ENCODE data around the gene PPP4R3A. TPM values are rescaled to one million over a fixed set of nuclear protein-coding genes. Genes with fewer than 3 reads are reported as not detected.

PPP4R3A gene
- total and polyA plus RNA-seq, 2 of the 4 experiments (the other 2 are of a cell fraction): 28.2 to 28.9 TPM

DNA sequence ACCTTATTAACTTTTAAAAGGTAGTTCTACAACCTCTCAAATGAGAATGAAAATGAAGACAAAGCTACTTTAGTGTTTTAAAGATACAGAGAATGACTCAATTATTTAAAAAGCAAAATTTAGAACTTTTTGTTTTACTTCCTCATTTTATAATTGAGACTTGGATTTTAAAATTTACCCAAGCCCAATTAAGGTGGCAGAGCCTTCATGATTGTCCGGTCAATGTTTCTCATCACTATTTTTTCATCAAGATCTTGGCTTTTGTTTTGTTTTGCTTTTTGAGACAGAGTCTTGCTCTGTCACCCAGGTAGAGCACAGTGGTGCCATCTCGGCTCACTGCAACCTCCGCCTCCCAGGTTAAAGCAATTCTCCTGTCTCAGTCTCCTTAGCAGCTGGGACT lies 32.7 kb downstream of the PPP4R3A start:
- DNase-seq: no peak
- Histone ChIP-seq H3K36me3 (ENCODE audit: control insufficient read depth, insufficient read depth, low read length) (peaks cover 50% of the 10 kb centered on the region), H3K9ac (ENCODE audit: low read depth, low read length) (no peak overlapping the region), H4K91ac (ENCODE audit: insufficient read depth, low read depth, low read length) (no peak overlapping the region), H4K5ac (ENCODE audit: low read depth, low read length) (no peak overlapping the region), H3K79me1 (ENCODE audit: low read depth in 1 of 2, low read length in 2 of 2) (peaks cover 35 to 48% of the 10 kb centered on the region in 2 experiments), H3K4me3 (ENCODE audit: insufficient read depth, low read depth, low read length) (no peak overlapping the region), H3K9me1 (ENCODE audit: insufficient read depth, low read length) (peaks cover 3% of the 10 kb centered on the region; the same call in 1 of the 2 replicates), H4K8ac (ENCODE audit: low read depth in 2 of 2, low read length in 2 of 2) (peak overlapping the region in 1 of 2 experiments; percentile 6; a peak in 1 of 4 replicates), H3K4me1 (ENCODE audit: control insufficient read depth, insufficient read depth, low read length) (peaks cover 4% of the 10 kb centered on the region), H2AK9ac (replicated peaks; ENCODE audit: low read depth, low read length, poor library complexity) (no peak overlapping the region), H2BK120ac (ENCODE audit: low read depth, low read length) (no peak overlapping the region), H2AK5ac (ENCODE audit: low read depth, low read length) (no peak overlapping the region), H3K4ac (ENCODE audit: low read depth, low read length) (no peak overlapping the region), H3K4me2 (ENCODE audit: low read depth, low read length) (no peak overlapping the region), H3K9me3 (ENCODE audit: control insufficient read depth, insufficient read depth, low read length) (no peaks in the 10 kb centered on the region), H2BK20ac (ENCODE audit: low read depth, low read length) (no peak overlapping the region), H2BK5ac (ENCODE audit: low read depth, low read length, poor library complexity, severe bottlenecking) (no peak overlapping the region), H3K27me3 (ENCODE audit: control insufficient read depth, insufficient read depth, low read length) (no peaks in the 10 kb centered on the region), H3K27ac (ENCODE audit: insufficient read depth, low read length) (no peak overlapping the region), H3K23ac (ENCODE audit: low read depth, low read length) (no peak overlapping the region), H3K56ac (ENCODE audit: extremely low read depth, insufficient read depth, low read length) (no peak overlapping the region), H2BK15ac (ENCODE audit: low read depth, low read length) (no peak overlapping the region), H2AFZ (replicated peaks; ENCODE audit: low read length, poor library complexity) (no peak overlapping the region), H3K14ac (replicated peaks; ENCODE audit: low read depth, low read length) (no peak overlapping the region), H4K20me1 (ENCODE audit: insufficient read depth, low read length) (peaks cover 37% of the 10 kb centered on the region), H3K18ac (ENCODE audit: low read depth, low read length) (no peak overlapping the region)
- intact Hi-C loops (cut with micrococcal nuclease) (loop anchor here (10.0 kb wide), 1 partner anchor 1347 kb away; no protein-coding TSS in a partner anchor), dilution Hi-C loops (cut with HindIII; ENCODE audit: low sequenced_read_pairs, unreplicated experiment) (no loop called here), in situ Hi-C loops (cut with MboI; ENCODE audit: low sequenced_read_pairs) (loop anchor here (25.0 kb wide), 2 partner anchors 535 to 1335 kb away; no protein-coding TSS in a partner anchor)
- ChIA-PET CTCF (no interaction called here), POLR2A (ENCODE audit: unreplicated experiment) (no interaction called here)
- no TSS peak for BruUV-seq (replicated peaks)
- ATAC-seq (ENCODE audit: low read depth): no peak
- no CpG with 5 or more reads among the region's 3 CpGs for WGBS, 2 experiments (ENCODE audit: extremely low coverage in 2 of 2, insufficient read length in 1 of 2)
- TF ChIP-seq FOS (IDR thresholded peaks at IDR 0.05; ENCODE audit: low read depth, low read length) (no peak), SMC3 (IDR thresholded peaks at IDR 0.05; ENCODE audit: low read depth, low read length) (no peak)
- TF ChIP-seq, protein P1, sequence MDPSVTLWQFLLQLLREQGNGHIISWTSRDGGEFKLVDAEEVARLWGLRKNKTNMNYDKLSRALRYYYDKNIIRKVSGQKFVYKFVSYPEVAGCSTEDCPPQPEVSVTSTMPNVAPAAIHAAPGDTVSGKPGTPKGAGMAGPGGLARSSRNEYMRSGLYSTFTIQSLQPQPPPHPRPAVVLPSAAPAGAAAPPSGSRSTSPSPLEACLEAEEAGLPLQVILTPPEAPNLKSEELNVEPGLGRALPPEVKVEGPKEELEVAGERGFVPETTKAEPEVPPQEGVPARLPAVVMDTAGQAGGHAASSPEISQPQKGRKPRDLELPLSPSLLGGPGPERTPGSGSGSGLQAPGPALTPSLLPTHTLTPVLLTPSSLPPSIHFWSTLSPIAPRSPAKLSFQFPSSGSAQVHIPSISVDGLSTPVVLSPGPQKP (IDR thresholded peaks at IDR 0.05; ENCODE audit: borderline replicate concordance, low read depth, low read length): no peak

Data from IMR-90 (cell line).